Fibroblast of lung (primary cell): ENCODE measurements around the gene CD3G. TPM values are rescaled to one million over a fixed set of nuclear protein-coding genes. Genes with fewer than 3 reads are reported as not detected.

Experiments
- DNase-seq, 2 donors: peaks; one replicate each; pipeline versions ENCODE4 v3.0.0 to v3.0.0-alpha.2; 2010; ENCODE audit warnings: low read depth in 2 of 2
- H2AFZ ChIP-seq: 2 replicates; pipeline ENCODE4 v1.5.1; 2012; ENCODE audit warnings: low read length, control low read depth, inconsistent platforms
- H3K27ac ChIP-seq: 2 replicates; pipeline ENCODE4 v1.5.1; 2011; ENCODE audit warnings: low read length, control low read depth; ENCODE audit not compliant: insufficient read depth
- H3K27me3 ChIP-seq: 2 replicates; pipeline ENCODE4 v1.5.1; 2011; ENCODE audit warnings: mild to moderate bottlenecking, low read length; ENCODE audit not compliant: control insufficient read depth, insufficient read depth
- H3K36me3 ChIP-seq: 2 replicates; pipeline ENCODE4 v1.5.1; 2011; ENCODE audit warnings: low read length; ENCODE audit not compliant: control insufficient read depth, insufficient read depth
- H3K4me1 ChIP-seq: 2 replicates; pipeline ENCODE4 v1.5.1; 2011; ENCODE audit warnings: low read length; ENCODE audit not compliant: control insufficient read depth, insufficient read depth; ENCODE audit errors: extremely low read depth
- H3K4me2 ChIP-seq: 2 replicates; pipeline ENCODE4 v1.5.1; 2011; ENCODE audit warnings: low read length, control low read depth; ENCODE audit not compliant: insufficient read depth; ENCODE audit errors: extremely low read depth
- H3K4me3 ChIP-seq, 4 experiments: fragments of 200-600 bp in 1 of 4; sonication (generic) in 1 of 4; replicated peaks in 1 of 4; 2 replicates each; pipeline ENCODE4 v1.5.1; 2011 to 2016; ENCODE audit warnings: low read length in 4 of 4, low read depth in 3 of 4, mild to moderate bottlenecking in 3 of 4, control low read depth in 2 of 4, inconsistent platforms in 1 of 4, mixed read lengths in 1 of 4; ENCODE audit not compliant: insufficient read depth in 1 of 4; ENCODE audit errors: control extremely low read depth in 1 of 4
- H3K79me2 ChIP-seq: 2 replicates; pipeline ENCODE4 v1.5.1; 2012; ENCODE audit warnings: mild to moderate bottlenecking, low read length, inconsistent platforms; ENCODE audit not compliant: control insufficient read depth, insufficient read depth
- H3K9ac ChIP-seq: 2 replicates; pipeline ENCODE4 v1.5.1; 2011; ENCODE audit warnings: mild to moderate bottlenecking, low read length, control low read depth; ENCODE audit not compliant: insufficient read depth
- H3K9me3 ChIP-seq: 2 replicates; pipeline ENCODE4 v1.5.1; 2012; ENCODE audit warnings: low read depth, low read length; ENCODE audit not compliant: control insufficient read depth, insufficient read depth
- H4K20me1 ChIP-seq: 2 replicates; pipeline ENCODE4 v1.5.1; 2011; ENCODE audit warnings: low read length; ENCODE audit not compliant: control insufficient read depth, insufficient read depth; ENCODE audit errors: extremely low read depth
- EZH2 ChIP-seq: IDR thresholded peaks from 2 replicates; pipeline ENCODE4 v1.5.1; 2012; ENCODE audit warnings: low read length, control low read depth, mild to moderate bottlenecking; ENCODE audit errors: missing control alignments
- polyA plus RNA-seq, 2 donors: library from polyadenylated mRNA; depleted of rRNA in 1 of 2; stranded (reverse) in 1 of 2; unstranded in 1 of 2; fragments of >200 nt; gene quantifications; 2 replicates each; pipeline ENCODE4 v1.2.1, GENCODE V29; 2011 to 2012; ENCODE audit warnings: missing spikeins in 1 of 2
- total RNA-seq: library from RNA; depleted of rRNA; stranded (reverse); fragments of >200 nt; gene quantifications from 2 replicates; pipeline ENCODE4 v1.2.1, GENCODE V29; 2014
- TF ChIP-seq, protein P1 (sequence below), 2 donors: IDR thresholded peaks in 1 of 2; conservative IDR thresholded peaks in 1 of 2; 1 replicate in 1 of 2; 2 replicates in 1 of 2; pipeline ENCODE4 v1.5.1; 2011 to 2012; ENCODE audit warnings: low read length in 2 of 2, control low read depth in 1 of 2, inconsistent platforms in 1 of 2, low read depth in 1 of 2, mild to moderate bottlenecking in 1 of 2

The CD3G gene
- total and polyA plus RNA-seq, 2 donors (not counting 1 experiment from before 2014, with no cell fraction given): not detected

DNA sequence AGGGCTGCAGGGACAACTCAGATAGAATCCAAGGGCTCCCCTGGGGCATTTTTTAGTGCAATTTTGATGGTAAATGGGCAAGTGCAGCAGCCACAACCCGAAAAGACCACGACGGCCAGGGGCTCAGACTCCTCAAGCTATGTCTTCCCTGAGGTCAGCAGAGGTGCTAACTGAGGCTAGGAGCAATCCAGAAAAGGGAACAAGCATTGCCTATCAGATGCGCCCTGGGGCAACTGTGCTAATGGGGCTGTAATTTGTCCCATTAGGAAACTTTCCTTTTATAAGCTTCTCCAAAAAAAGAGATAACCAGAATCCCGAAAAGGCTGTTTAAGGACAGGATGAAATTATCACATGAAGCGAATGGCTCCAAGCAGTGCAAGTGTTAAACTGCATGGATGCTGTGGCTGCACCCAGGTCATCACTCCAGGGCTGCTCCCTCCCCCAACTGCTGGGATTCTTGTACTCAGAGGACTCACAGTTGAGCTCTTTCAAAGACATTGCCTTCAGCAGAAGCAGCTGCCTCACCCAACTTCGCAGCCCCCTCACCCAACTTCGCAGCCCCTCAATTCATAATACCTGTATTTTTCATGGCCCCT is 42.4 kb upstream of the CD3G start:
- Histone ChIP-seq H3K4me3 (no peak overlapping the region), H3K9me3 (no peaks in the 10 kb centered on the region), H3K4me1 (no peaks in the 10 kb centered on the region), H4K20me1 (no peaks in the 10 kb centered on the region), H3K27me3 (peaks cover 4% of the 10 kb centered on the region), H2AFZ (no peak overlapping the region), H3K9ac (no peak overlapping the region), H3K27ac (no peak overlapping the region), H3K36me3 (no peaks in the 10 kb centered on the region), H3K4me2 (no peak overlapping the region), H3K79me2 (no peaks in the 10 kb centered on the region)
- TF ChIP-seq EZH2: no peak
- TF ChIP-seq, protein P1, sequence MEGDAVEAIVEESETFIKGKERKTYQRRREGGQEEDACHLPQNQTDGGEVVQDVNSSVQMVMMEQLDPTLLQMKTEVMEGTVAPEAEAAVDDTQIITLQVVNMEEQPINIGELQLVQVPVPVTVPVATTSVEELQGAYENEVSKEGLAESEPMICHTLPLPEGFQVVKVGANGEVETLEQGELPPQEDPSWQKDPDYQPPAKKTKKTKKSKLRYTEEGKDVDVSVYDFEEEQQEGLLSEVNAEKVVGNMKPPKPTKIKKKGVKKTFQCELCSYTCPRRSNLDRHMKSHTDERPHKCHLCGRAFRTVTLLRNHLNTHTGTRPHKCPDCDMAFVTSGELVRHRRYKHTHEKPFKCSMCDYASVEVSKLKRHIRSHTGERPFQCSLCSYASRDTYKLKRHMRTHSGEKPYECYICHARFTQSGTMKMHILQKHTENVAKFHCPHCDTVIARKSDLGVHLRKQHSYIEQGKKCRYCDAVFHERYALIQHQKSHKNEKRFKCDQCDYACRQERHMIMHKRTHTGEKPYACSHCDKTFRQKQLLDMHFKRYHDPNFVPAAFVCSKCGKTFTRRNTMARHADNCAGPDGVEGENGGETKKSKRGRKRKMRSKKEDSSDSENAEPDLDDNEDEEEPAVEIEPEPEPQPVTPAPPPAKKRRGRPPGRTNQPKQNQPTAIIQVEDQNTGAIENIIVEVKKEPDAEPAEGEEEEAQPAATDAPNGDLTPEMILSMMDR (conservative IDR thresholded peaks at IDR 0.05 in 1 of 2, IDR thresholded peaks at IDR 0.05 in 1 of 2; ENCODE audit: low read depth in 1 of 2, low read length in 2 of 2): no peak
- no peak for DNase-seq

DNA sequence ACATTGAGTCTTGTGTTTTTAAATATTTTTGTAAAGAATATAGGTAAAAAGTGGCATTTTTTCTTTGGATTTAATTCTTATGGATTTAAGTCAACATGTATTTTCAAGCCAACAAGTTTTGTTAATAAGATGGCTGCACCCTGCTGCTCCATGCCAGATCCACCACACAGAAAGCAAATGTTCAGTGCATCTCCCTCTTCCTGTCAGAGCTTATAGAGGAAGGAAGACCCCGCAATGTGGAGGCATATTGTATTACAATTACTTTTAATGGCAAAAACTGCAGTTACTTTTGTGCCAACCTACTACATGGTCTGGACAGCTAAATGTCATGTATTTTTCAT is 39.9 kb upstream of the CD3G start:
- no peaks in the 10 kb centered on the region for H3K9me3 ChIP-seq

DNA sequence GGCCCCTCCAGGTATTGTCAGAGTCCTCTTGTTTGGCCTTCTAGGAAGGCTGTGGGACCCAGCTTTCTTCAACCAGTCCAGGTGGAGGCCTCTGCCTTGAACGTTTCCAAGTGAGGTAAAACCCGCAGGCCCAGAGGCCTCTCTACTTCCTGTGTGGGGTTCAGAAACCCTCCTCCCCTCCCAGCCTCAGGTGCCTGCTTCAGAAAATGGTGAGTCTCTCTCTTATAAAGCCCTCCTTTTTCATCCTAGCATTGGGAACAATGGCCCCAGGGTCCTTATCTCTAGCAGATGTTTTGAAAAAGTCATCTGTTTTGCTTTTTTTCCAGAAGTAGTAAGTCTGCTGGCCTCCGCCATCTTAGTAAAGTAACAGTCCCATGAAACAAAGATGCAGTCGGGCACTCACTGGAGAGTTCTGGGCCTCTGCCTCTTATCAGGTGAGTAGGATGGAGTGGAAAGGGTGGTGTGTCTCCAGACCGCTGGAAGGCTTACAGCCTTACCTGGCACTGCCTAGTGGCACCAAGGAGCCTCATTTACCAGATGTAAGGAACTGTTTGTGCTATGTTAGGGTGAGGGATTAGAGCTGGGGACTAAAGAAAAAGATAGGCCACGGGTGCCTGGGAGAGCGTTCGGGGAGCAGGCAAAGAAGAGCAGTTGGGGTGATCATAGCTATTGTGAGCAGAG is 39.4 kb upstream of the CD3G start, which contains the start of gene CD3E:
CD3E (plus strand) TSS at position 163 of the 681 bp plus-strand sequence; CDS start at position 386, 223 bp downstream.
- H4K20me1 ChIP-seq: no peaks in the 10 kb centered on the region
- no peak within 1 kb of the TSS for H3K4me2 ChIP-seq
- no peaks in the 10 kb centered on the region for H3K4me1 ChIP-seq
- TF ChIP-seq, protein P1 (conservative IDR thresholded peaks at IDR 0.05 in 1 of 2, IDR thresholded peaks at IDR 0.05 in 1 of 2; ENCODE audit: low read depth in 1 of 2, low read length in 2 of 2): no peak
- no peak for TF ChIP-seq EZH2
- no peak within 1 kb of the TSS for H2AFZ ChIP-seq
- H3K9me3 ChIP-seq: no peaks in the 10 kb centered on the region
- H3K79me2 ChIP-seq: no peaks in the 10 kb centered on the region
- H3K36me3 ChIP-seq: no peaks in the 10 kb centered on the region
- no peak within 1 kb of the TSS for H3K9ac ChIP-seq
- no peak within 1 kb of the TSS for H3K27ac ChIP-seq
- DNase-seq: no peak
- H3K4me3 ChIP-seq: no peak within 1 kb of the TSS
- peaks cover 4% of the 10 kb centered on the region for H3K27me3 ChIP-seq

More for the DNA sequence above, 39.9 kb upstream of the CD3G start:
- no peak for DNase-seq
- H3K79me2 ChIP-seq: no peaks in the 10 kb centered on the region
- no peak overlapping the region for H3K27ac ChIP-seq
- no peak for TF ChIP-seq EZH2
- TF ChIP-seq, protein P1 (conservative IDR thresholded peaks at IDR 0.05 in 1 of 2, IDR thresholded peaks at IDR 0.05 in 1 of 2; ENCODE audit: low read depth in 1 of 2, low read length in 2 of 2): no peak
- no peaks in the 10 kb centered on the region for H3K4me1 ChIP-seq
- no peak overlapping the region for H3K4me3 ChIP-seq
- H3K27me3 ChIP-seq: peaks cover 4% of the 10 kb centered on the region
- no peak overlapping the region for H2AFZ ChIP-seq
- no peak overlapping the region for H3K4me2 ChIP-seq
- no peaks in the 10 kb centered on the region for H4K20me1 ChIP-seq
- H3K9ac ChIP-seq: no peak overlapping the region
- no peaks in the 10 kb centered on the region for H3K36me3 ChIP-seq
